OCI-LY7 (cell line): Measurements from ENCODE around the gene CHD9.

Experiments used
- CTCF ChIP-seq: fragments of 200-600 bp; sonication (generic); conservative IDR thresholded peaks from 2 replicates; pipeline ENCODE4 v1.5.1; 2014; ENCODE audit warnings: mild to moderate bottlenecking, antibody characterized with exemption, low read length, moderate library complexity, mixed read lengths
- EZH2phosphoT487 ChIP-seq: fragments of 200-600 bp; sonication (generic); IDR thresholded peaks from 2 replicates; pipeline ENCODE4 v1.6.1; 2018; ENCODE audit warnings: low read depth, borderline replicate concordance, mild to moderate bottlenecking, mixed run types, antibody characterized with exemption, low read length, moderate library complexity, mixed read lengths

- TF ChIP-seq CTCF (no peak), EZH2phosphoT487 (no peak)
Observed at GRCh38 chr16:53053967-53054669, 673 bp upstream of the CHD9 start.
